ENCODE data around the gene TTC9B.

The TTC9B gene

GRCh38 chr19:40217934-40218890 lies at the start of gene TTC9B:
TSS of gene TTC9B (minus strand) at chr19:40218384. CDS start at chr19:40218381, 3 bp downstream.
- peak; percentile 27 to 35 for ATAC-seq

- ATAC-seq = no peak
Observed at GRCh38 chr19:40267601-40267997, 49.4 kb upstream of the TTC9B start.

GRCh38 chr19:40266912-40267600 lies 48.9 kb upstream of the TTC9B start:
- ATAC-seq = no peak

- ATAC-seq = no peak
Observed at GRCh38 chr19:40266119-40266518, 47.9 kb upstream of the TTC9B start.

- ATAC-seq = no peak
Observed at GRCh38 chr19:40265763-40266099, 47.5 kb upstream of the TTC9B start.

- no peak for ATAC-seq
Observed at GRCh38 chr19:40265055-40265762, 47.0 kb upstream of the TTC9B start.

GRCh38 chr19:40264314-40265054 lies 46.3 kb upstream of the TTC9B start:
- ATAC-seq = no peak

- ATAC-seq = no peak
Observed at GRCh38 chr19:40263440-40264313, 45.5 kb upstream of the TTC9B start.

- ATAC-seq = no peak
Observed at GRCh38 chr19:40262422-40262821, 44.2 kb upstream of the TTC9B start.

GRCh38 chr19:40261631-40262030 lies 43.4 kb upstream of the TTC9B start:
- ATAC-seq = no peak

- no peak for ATAC-seq
Observed at GRCh38 chr19:40257096-40257517, 38.9 kb upstream of the TTC9B start.

- ATAC-seq = no peak
Observed at GRCh38 chr19:40256512-40256911, 38.3 kb upstream of the TTC9B start.

- ATAC-seq = no peak
Observed at GRCh38 chr19:40255619-40256166, 37.5 kb upstream of the TTC9B start.

GRCh38 chr19:40254714-40255418 lies 36.7 kb upstream of the TTC9B start:
- no peak for ATAC-seq

GRCh38 chr19:40253611-40254092 lies 35.5 kb upstream of the TTC9B start:
- ATAC-seq = no peak

GRCh38 chr19:40252395-40252794 lies 34.2 kb upstream of the TTC9B start:
- no peak for ATAC-seq

GRCh38 chr19:40251991-40252390 lies 33.8 kb upstream of the TTC9B start:
- no peak for ATAC-seq

GRCh38 chr19:40251244-40251643 lies 33.1 kb upstream of the TTC9B start:
- ATAC-seq = no peak

GRCh38 chr19:40249781-40250180 lies 31.6 kb upstream of the TTC9B start:
- no peak for ATAC-seq

- ATAC-seq = no peak
Observed at GRCh38 chr19:40249201-40249600, 31.0 kb upstream of the TTC9B start.
